Measurements from ENCODE around the gene RRAS2. TPM values are rescaled to one million over a fixed set of nuclear protein-coding genes. Genes with fewer than 3 reads are reported as not detected.

Gene RRAS2
- total RNA-seq, 1 donor from 2014 or later = 51.9 TPM

DNA sequence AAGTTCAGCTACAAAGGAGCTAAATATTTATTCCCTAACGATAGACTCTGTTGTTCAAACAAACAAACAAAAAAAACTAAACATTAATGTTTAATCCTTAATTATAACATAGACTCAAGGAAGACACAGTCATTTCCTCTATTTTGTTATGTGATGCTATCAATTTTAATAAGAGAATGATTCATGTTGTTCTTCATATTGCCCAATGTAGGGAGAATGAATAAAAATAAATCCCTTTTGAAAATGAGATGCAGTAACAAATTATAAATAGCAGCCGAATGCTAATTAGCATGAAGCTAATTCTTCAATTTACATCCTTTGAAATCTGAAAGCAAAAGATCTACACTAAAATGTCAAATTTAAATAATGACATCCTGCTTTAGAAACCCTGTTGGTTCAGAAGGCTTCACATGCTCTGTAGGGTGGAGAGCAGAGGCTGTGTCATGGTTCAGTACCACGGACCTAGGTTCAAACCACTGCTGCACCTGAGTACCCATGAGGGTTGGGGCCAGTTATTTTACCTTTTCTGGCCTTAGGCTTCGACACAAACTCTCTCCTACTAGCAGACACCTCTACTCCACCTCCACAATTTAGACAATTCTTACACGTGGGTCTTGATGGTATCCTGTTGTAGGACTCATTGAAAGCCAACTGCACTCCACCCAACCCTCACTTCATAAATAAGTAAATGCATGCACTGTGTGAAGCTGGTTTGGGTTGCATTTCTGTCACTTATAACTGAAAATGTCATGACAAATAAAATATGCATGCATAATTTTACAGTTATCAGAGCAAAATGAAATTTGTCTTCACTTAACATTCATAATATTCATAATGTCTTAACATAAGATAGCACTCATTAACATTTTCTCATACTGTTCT lies 89.0 kb downstream of the RRAS2 start:
- Mint-ChIP-seq H3K27me3 (ENCODE audit: low read depth) (no peaks in the 10 kb centered on the region), H3K9me3 (peaks cover 22% of the 10 kb centered on the region), H3K36me3 (peaks cover 27% of the 10 kb centered on the region), H3K27ac (no peak overlapping the region), H3K4me3 (no peak overlapping the region), H3K4me1 (peaks cover under 1% of the 10 kb centered on the region)
- DNase-seq (ENCODE audit: low spot score in 2 of 2, unreplicated experiment in 2 of 2) = no peak
- TF ChIP-seq, protein P1, sequence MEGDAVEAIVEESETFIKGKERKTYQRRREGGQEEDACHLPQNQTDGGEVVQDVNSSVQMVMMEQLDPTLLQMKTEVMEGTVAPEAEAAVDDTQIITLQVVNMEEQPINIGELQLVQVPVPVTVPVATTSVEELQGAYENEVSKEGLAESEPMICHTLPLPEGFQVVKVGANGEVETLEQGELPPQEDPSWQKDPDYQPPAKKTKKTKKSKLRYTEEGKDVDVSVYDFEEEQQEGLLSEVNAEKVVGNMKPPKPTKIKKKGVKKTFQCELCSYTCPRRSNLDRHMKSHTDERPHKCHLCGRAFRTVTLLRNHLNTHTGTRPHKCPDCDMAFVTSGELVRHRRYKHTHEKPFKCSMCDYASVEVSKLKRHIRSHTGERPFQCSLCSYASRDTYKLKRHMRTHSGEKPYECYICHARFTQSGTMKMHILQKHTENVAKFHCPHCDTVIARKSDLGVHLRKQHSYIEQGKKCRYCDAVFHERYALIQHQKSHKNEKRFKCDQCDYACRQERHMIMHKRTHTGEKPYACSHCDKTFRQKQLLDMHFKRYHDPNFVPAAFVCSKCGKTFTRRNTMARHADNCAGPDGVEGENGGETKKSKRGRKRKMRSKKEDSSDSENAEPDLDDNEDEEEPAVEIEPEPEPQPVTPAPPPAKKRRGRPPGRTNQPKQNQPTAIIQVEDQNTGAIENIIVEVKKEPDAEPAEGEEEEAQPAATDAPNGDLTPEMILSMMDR (IDR thresholded peaks at IDR 0.05; ENCODE audit: unreplicated experiment) = no peak

DNA sequence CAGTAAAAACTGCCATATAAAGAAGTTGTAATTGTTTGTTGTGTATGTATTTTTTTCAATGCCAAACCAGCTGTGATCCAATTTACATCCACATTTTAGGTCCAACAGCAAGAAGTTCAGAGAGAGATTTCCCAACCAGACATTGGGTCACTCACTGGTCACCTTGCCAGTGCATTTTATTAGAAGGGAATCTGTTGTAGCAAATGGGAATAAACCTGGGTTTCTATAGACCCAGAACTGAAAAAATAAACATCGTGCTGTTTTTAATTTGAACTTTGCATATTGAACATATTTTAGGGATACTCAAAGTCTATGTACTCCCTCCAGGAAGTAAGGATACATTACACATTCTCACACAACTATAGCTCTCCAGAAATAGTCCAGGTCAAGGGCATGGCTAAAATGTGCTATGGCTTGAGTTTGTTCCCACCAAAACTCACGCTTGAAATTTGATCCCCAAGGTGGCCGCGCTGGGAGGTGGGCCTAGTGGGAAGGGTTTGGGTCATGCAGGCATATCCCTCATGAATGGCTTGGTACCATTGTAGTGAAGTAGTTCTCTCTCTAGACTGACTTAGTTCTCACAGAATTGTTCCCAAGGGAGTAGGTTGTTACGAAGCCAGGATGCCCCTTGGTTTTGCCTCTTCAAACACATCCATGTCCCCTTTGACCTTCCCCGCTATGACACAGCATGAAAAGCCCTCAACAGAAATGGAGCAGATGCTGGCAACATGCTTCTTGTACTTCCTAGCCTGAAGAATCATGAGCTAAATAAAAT lies 90.9 kb downstream of the RRAS2 start:
- no peaks in the 10 kb centered on the region for H3K27me3 Mint-ChIP-seq (ENCODE audit: low read depth)
- peaks cover 28% of the 10 kb centered on the region for H3K36me3 Mint-ChIP-seq
- TF ChIP-seq, protein P1 (IDR thresholded peaks at IDR 0.05; ENCODE audit: unreplicated experiment) = no peak
- no peak for DNase-seq (ENCODE audit: low spot score in 2 of 2, unreplicated experiment in 2 of 2)
- H3K4me3 Mint-ChIP-seq = no peak overlapping the region
- no peak overlapping the region for H3K27ac Mint-ChIP-seq
- peaks cover 31% of the 10 kb centered on the region for H3K9me3 Mint-ChIP-seq
- no peaks in the 10 kb centered on the region for H3K4me1 Mint-ChIP-seq

DNA sequence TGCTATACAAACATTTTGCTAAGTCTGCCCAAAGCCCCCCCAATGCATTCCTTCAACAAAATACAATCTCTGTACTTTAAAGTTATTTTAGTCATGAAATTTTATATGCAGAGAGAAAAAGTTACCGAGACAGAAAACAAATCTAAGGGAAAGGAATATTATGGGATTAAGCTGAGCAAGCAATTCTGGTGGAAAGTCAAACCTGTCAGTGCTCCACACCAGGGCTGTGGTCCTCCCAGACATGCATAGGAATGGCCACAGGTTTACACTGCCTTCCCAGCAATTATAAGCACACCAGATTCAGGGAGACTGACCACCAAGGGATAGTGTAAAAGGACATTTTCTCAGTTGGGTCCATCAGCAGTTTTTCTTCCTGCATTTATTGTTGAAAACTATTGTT lies 92.4 kb downstream of the RRAS2 start:
- TF ChIP-seq, protein P1 (IDR thresholded peaks at IDR 0.05; ENCODE audit: unreplicated experiment) = no peak
- Mint-ChIP-seq H3K27ac (no peak overlapping the region), H3K4me1 (no peaks in the 10 kb centered on the region), H3K4me3 (no peak overlapping the region), H3K36me3 (peaks cover 28% of the 10 kb centered on the region), H3K27me3 (ENCODE audit: low read depth) (no peaks in the 10 kb centered on the region), H3K9me3 (peaks cover 31% of the 10 kb centered on the region)
- no peak for DNase-seq (ENCODE audit: low spot score in 2 of 2, unreplicated experiment in 2 of 2)

DNA sequence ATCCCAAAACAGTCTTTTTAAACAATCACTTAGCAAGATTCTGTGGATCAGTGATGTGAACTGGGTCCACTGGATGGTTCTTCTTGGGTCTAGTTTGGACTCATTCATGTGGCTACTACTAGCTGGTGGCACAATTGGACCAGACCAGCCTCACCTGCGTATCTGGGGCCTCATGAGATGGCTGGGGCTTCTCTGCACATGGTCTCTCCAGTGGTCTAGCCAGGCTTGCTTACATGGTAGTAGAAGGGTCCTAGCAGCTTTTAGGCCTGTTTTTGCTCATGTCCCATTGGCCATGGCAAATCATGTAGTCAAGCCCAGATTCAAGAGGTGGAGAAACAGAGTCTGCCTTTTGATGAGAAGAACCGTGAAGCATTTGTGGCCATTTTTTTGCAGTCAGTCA lies 94.0 kb downstream of the RRAS2 start:
- Mint-ChIP-seq H3K27ac (no peak overlapping the region), H3K27me3 (ENCODE audit: low read depth) (no peaks in the 10 kb centered on the region), H3K9me3 (peaks cover 31% of the 10 kb centered on the region), H3K4me3 (no peak overlapping the region), H3K36me3 (peaks cover 28% of the 10 kb centered on the region), H3K4me1 (no peaks in the 10 kb centered on the region)
- no peak for DNase-seq (ENCODE audit: low spot score in 2 of 2, unreplicated experiment in 2 of 2)
- TF ChIP-seq, protein P1 (IDR thresholded peaks at IDR 0.05; ENCODE audit: unreplicated experiment) = no peak

DNA sequence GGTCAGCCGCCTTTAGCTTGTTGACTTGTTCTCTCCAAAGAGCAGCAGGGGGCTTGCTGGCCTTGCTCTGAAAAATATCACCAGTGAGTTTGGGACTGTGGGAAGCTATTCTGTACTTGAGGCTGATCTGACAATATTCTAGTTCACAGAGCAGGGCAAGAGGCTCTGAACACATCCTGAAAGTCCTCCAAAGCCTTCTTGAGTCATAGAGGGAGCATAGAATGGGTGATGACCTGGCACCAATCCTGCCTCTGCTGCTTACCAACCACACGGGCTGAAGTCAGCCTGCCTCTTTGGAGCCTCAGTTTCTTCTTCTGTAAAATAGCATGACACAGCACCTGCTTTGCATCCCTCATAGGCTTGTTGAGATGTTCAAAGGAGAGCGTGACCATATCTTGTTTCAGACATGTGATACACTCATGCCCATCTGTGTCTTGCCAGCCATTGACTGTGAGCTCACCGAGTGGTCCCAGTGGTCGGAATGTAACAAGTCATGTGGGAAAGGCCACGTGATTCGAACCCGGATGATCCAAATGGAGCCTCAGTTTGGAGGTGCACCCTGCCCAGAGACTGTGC lies 96.6 kb downstream of the RRAS2 start:
- Mint-ChIP-seq H3K27me3 (ENCODE audit: low read depth) (peaks cover 2% of the 10 kb centered on the region), H3K4me3 (no peak overlapping the region), H3K9me3 (peaks cover 20% of the 10 kb centered on the region), H3K27ac (no peak overlapping the region), H3K4me1 (no peaks in the 10 kb centered on the region), H3K36me3 (peaks cover 19% of the 10 kb centered on the region)
- TF ChIP-seq, protein P1 (IDR thresholded peaks at IDR 0.05; ENCODE audit: unreplicated experiment) = no peak
- DNase-seq (ENCODE audit: low spot score in 2 of 2, unreplicated experiment in 2 of 2) = no peak
